Progenitor cell of endocrine pancreas (in vitro differentiated cells): ENCODE results near the gene DROSHA. TPM values are rescaled to one million over a fixed set of nuclear protein-coding genes. Genes with fewer than 3 reads are reported as not detected.

Experiments used
- DNase-seq: peaks from one replicate; pipeline ENCODE4 v3.0.0; 2021; ENCODE audit warnings: low spot score; ENCODE audit not compliant: unreplicated experiment
- H3K27ac Mint-ChIP-seq: 2 replicates; pipeline ENCODE4 v1.8.0; 2021; ENCODE audit warnings: mild to moderate bottlenecking, moderate library complexity, mixed read lengths
- H3K27me3 Mint-ChIP-seq: 2 replicates; pipeline ENCODE4 v1.8.0; 2021; ENCODE audit warnings: mixed read lengths
- H3K36me3 Mint-ChIP-seq: 2 replicates; pipeline ENCODE4 v1.8.0; 2022; ENCODE audit warnings: mixed read lengths; ENCODE audit not compliant: insufficient read depth
- H3K4me1 Mint-ChIP-seq: 2 replicates; pipeline ENCODE4 v1.8.0; 2021; ENCODE audit warnings: low read depth, mixed read lengths
- H3K4me3 Mint-ChIP-seq: 2 replicates; pipeline ENCODE4 v1.8.0; 2021; ENCODE audit warnings: low read depth, mild to moderate bottlenecking, moderate library complexity, mixed read lengths
- H3K9me3 Mint-ChIP-seq: 2 replicates; pipeline ENCODE4 v1.8.0; 2021; ENCODE audit warnings: low read depth, mixed read lengths
- total RNA-seq: library from RNA; stranded (reverse); gene quantifications from 2 replicates; pipeline ENCODE4 v1.2.1, GENCODE V29; 2021
- TF ChIP-seq, protein P1 (sequence below): fragments of 200-600 bp; sonication (generic); IDR thresholded peaks from one replicate; pipeline ENCODE4 v1.5.0; 2021; ENCODE audit warnings: antibody characterized with exemption, mild to moderate bottlenecking; ENCODE audit not compliant: unreplicated experiment

The DROSHA gene
- total RNA-seq, 1 donor from 2014 or later = 100 TPM

GRCh38 chr5:31442058-31442745 lies 89.7 kb downstream of the DROSHA start:
- H3K4me1 Mint-ChIP-seq = peaks cover 22% of the 10 kb centered on the region
- no peak for DNase-seq
- H3K36me3 Mint-ChIP-seq = peaks cover 25% of the 10 kb centered on the region
- H3K27me3 Mint-ChIP-seq = no peaks in the 10 kb centered on the region
- H3K27ac Mint-ChIP-seq = no peak overlapping the region
- peaks cover 4% of the 10 kb centered on the region for H3K9me3 Mint-ChIP-seq
- no peak overlapping the region for H3K4me3 Mint-ChIP-seq
- TF ChIP-seq, protein P1, sequence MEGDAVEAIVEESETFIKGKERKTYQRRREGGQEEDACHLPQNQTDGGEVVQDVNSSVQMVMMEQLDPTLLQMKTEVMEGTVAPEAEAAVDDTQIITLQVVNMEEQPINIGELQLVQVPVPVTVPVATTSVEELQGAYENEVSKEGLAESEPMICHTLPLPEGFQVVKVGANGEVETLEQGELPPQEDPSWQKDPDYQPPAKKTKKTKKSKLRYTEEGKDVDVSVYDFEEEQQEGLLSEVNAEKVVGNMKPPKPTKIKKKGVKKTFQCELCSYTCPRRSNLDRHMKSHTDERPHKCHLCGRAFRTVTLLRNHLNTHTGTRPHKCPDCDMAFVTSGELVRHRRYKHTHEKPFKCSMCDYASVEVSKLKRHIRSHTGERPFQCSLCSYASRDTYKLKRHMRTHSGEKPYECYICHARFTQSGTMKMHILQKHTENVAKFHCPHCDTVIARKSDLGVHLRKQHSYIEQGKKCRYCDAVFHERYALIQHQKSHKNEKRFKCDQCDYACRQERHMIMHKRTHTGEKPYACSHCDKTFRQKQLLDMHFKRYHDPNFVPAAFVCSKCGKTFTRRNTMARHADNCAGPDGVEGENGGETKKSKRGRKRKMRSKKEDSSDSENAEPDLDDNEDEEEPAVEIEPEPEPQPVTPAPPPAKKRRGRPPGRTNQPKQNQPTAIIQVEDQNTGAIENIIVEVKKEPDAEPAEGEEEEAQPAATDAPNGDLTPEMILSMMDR = no peak

GRCh38 chr5:31436851-31437250 lies 95.0 kb downstream of the DROSHA start:
- Mint-ChIP-seq H3K27ac (no peak overlapping the region), H3K36me3 (peaks cover 21% of the 10 kb centered on the region), H3K27me3 (no peaks in the 10 kb centered on the region), H3K9me3 (no peaks in the 10 kb centered on the region), H3K4me3 (no peak overlapping the region), H3K4me1 (no peaks in the 10 kb centered on the region)
- TF ChIP-seq, protein P1 = no peak
- DNase-seq = no peak

DNA sequence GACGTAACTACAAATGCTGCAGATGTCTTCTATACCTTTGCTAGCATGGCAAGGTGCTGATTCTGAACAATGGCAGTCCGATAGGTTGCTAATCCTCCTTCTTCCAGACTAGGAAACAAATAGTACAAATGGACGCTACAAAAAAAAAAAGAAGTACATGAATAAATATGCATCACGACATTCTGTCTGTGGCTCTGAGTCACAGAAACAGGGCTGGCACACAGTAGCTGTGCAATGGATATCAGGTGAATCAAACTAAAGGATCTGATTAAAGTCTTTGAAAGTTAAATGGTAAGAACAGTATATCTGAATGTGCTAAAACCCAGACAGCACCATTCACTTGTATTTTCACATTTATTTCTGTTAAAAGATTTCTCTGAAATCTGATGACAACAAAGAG lies 96.2 kb downstream of the DROSHA start:
- Mint-ChIP-seq H3K27me3 (no peaks in the 10 kb centered on the region), H3K9me3 (no peaks in the 10 kb centered on the region), H3K4me3 (no peak overlapping the region), H3K36me3 (peaks cover 26% of the 10 kb centered on the region), H3K4me1 (peaks cover 6% of the 10 kb centered on the region), H3K27ac (no peak overlapping the region)
- TF ChIP-seq, protein P1 = no peak
- DNase-seq = no peak

GRCh38 chr5:31434898-31435297 lies 97.0 kb downstream of the DROSHA start:
- no peak overlapping the region for H3K4me3 Mint-ChIP-seq
- no peaks in the 10 kb centered on the region for H3K9me3 Mint-ChIP-seq

GRCh38 chr5:31433229-31433628 lies 98.7 kb downstream of the DROSHA start:
- Mint-ChIP-seq H3K4me1 (peaks cover 10% of the 10 kb centered on the region), H3K27ac (no peak overlapping the region), H3K27me3 (no peaks in the 10 kb centered on the region), H3K9me3 (no peaks in the 10 kb centered on the region), H3K36me3 (peaks cover 29% of the 10 kb centered on the region), H3K4me3 (no peak overlapping the region)
- no peak for DNase-seq
- TF ChIP-seq, protein P1 = no peak

More at GRCh38 chr5:31434898-31435297, 97.0 kb downstream of the DROSHA start:
- Mint-ChIP-seq H3K36me3 (peaks cover 31% of the 10 kb centered on the region), H3K27me3 (no peaks in the 10 kb centered on the region), H3K27ac (no peak overlapping the region), H3K4me1 (peaks cover 10% of the 10 kb centered on the region)
- DNase-seq = no peak
- TF ChIP-seq, protein P1 = no peak
